Peyer's patch (tissue), 4 donors: ENCODE results near the gene SH3BGRL. TPM values are rescaled to one million over a fixed set of nuclear protein-coding genes. Genes with fewer than 3 reads are reported as not detected.
A peak's percentile ranks its signal among the peaks of the same experiment; 100 is the strongest.

Experiments used
- DNase-seq, 3 donors: peaks; one replicate each; pipeline ENCODE4 v3.0.0-alpha.2; 2017 to 2019
- H3K27ac ChIP-seq, 4 donors: fragments of 200-600 bp; sonication (generic); one replicate each; pipeline ENCODE4 v1.5.1; 2016 to 2019
- H3K27me3 ChIP-seq, 2 donors: fragments of 200-600 bp; sonication (generic); one replicate each; pipeline ENCODE4 v1.5.1; 2019
- H3K36me3 ChIP-seq, 3 donors: fragments of 200-600 bp; sonication (generic); one replicate each; pipeline ENCODE4 v1.5.1; 2016 to 2019
- H3K4me1 ChIP-seq, 4 donors: fragments of 200-600 bp; sonication (generic); one replicate each; pipeline ENCODE4 v1.5.1; 2016 to 2019
- H3K4me3 ChIP-seq, 4 donors: fragments of 200-600 bp; sonication (generic); 1 replicate in 3 of 4; 2 replicates in 1 of 4; pipeline ENCODE4 v1.5.1; 2016 to 2019; ENCODE audit warnings: mild to moderate bottlenecking in 1 of 4
- H3K9me3 ChIP-seq, 4 donors: fragments of 200-600 bp; sonication (generic); one replicate each; pipeline ENCODE4 v1.5.1; 2016 to 2019; ENCODE audit warnings: mild to moderate bottlenecking in 1 of 4
- POLR2A ChIP-seq, 2 donors: fragments of 450-650 bp; IDR thresholded peaks; one replicate each; pipeline ENCODE4 v1.5.1; 2017; ENCODE audit warnings: antibody characterized with exemption in 2 of 2, mild to moderate bottlenecking in 2 of 2, moderate library complexity in 2 of 2
- total RNA-seq, 4 donors: library from RNA; depleted of rRNA; stranded (reverse); fragments of >200 nt; gene quantifications; one replicate each; pipeline ENCODE4 v1.1.0, GENCODE V29; 2016
- TF ChIP-seq, protein P1 (sequence below), 6 experiments: fragments of 450-650 bp in 4 of 6; fragments of 200-600 bp in 2 of 6; sonication (generic) in 1 of 6; IDR thresholded peaks; one replicate each; pipeline ENCODE4 v1.5.1; 2017 to 2019; ENCODE audit warnings: antibody characterized with exemption in 6 of 6, mild to moderate bottlenecking in 3 of 6, moderate library complexity in 1 of 6

SH3BGRL gene
- total RNA-seq, 4 donors from 2014 or later: 44.9 to 139 (median 69.2) TPM

GRCh38 chrX:81259714-81260395 lies 58.0 kb downstream of the SH3BGRL start:
- no peaks in the 10 kb centered on the region for H3K36me3 ChIP-seq
- TF ChIP-seq, protein P1, sequence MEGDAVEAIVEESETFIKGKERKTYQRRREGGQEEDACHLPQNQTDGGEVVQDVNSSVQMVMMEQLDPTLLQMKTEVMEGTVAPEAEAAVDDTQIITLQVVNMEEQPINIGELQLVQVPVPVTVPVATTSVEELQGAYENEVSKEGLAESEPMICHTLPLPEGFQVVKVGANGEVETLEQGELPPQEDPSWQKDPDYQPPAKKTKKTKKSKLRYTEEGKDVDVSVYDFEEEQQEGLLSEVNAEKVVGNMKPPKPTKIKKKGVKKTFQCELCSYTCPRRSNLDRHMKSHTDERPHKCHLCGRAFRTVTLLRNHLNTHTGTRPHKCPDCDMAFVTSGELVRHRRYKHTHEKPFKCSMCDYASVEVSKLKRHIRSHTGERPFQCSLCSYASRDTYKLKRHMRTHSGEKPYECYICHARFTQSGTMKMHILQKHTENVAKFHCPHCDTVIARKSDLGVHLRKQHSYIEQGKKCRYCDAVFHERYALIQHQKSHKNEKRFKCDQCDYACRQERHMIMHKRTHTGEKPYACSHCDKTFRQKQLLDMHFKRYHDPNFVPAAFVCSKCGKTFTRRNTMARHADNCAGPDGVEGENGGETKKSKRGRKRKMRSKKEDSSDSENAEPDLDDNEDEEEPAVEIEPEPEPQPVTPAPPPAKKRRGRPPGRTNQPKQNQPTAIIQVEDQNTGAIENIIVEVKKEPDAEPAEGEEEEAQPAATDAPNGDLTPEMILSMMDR (IDR thresholded peaks at IDR 0.05): no peak
- TF ChIP-seq POLR2A (IDR thresholded peaks at IDR 0.05): no peak
- H3K27me3 ChIP-seq: no peaks in the 10 kb centered on the region
- DNase-seq: no peak
- H3K27ac ChIP-seq: peak overlapping the region in 2 of 4 donors; percentile 35 to 50
- H3K4me1 ChIP-seq: no peaks in the 10 kb centered on the region
- H3K4me3 ChIP-seq: no peak overlapping the region
- no peaks in the 10 kb centered on the region for H3K9me3 ChIP-seq

- no peak for DNase-seq
- Histone ChIP-seq H3K9me3 (no peaks in the 10 kb centered on the region), H3K27ac (no peak overlapping the region), H3K36me3 (no peaks in the 10 kb centered on the region), H3K4me1 (no peaks in the 10 kb centered on the region), H3K27me3 (no peaks in the 10 kb centered on the region), H3K4me3 (no peak overlapping the region)
- no peak for TF ChIP-seq POLR2A (IDR thresholded peaks at IDR 0.05)
- TF ChIP-seq, protein P1 (IDR thresholded peaks at IDR 0.05): no peak
These were observed 59.7 kb downstream of the SH3BGRL start for GRCh38 chrX:81261576-81261975.

DNA sequence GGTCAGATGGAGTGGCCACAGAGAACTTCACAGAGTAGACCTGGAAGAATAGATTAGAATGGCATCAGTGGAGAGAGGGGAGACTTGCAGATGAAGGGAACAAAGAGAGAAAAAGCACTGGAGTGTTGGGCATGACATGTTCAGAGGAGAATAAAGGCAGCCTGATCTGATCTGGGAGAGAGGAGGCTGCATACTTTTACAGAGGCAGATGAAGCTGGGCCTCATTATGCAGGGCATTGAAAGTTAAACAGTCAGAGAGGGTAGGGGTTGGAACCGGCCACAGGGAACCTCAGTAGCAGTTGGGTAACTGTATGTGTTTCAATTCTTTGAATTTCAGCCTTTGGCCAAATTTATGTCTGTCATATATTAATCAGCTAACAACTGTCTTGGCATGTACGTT lies 61.2 kb downstream of the SH3BGRL start:
- H3K36me3 ChIP-seq: no peaks in the 10 kb centered on the region
- no peaks in the 10 kb centered on the region for H3K9me3 ChIP-seq
- H3K4me3 ChIP-seq: no peak overlapping the region
- DNase-seq: no peak
- H3K27ac ChIP-seq: peak overlapping the region in 1 of 4 donors; percentile 21
- no peaks in the 10 kb centered on the region for H3K4me1 ChIP-seq
- no peak for TF ChIP-seq POLR2A (IDR thresholded peaks at IDR 0.05)
- TF ChIP-seq, protein P1 (IDR thresholded peaks at IDR 0.05): no peak
- no peaks in the 10 kb centered on the region for H3K27me3 ChIP-seq

GRCh38 chrX:81278616-81279015 lies 76.7 kb downstream of the SH3BGRL start:
- no peak for DNase-seq
- H3K36me3 ChIP-seq: peaks cover 0 to 14% (median 0%) of the 10 kb centered on the region in 3 donors
- no peaks in the 10 kb centered on the region for H3K9me3 ChIP-seq
- no peaks in the 10 kb centered on the region for H3K4me1 ChIP-seq
- TF ChIP-seq, protein P1 (IDR thresholded peaks at IDR 0.05): no peak
- TF ChIP-seq POLR2A (IDR thresholded peaks at IDR 0.05): no peak
- no peak overlapping the region for H3K4me3 ChIP-seq
- no peaks in the 10 kb centered on the region for H3K27me3 ChIP-seq
- no peak overlapping the region for H3K27ac ChIP-seq

- TF ChIP-seq, protein P1 (IDR thresholded peaks at IDR 0.05): no peak
- no peak for TF ChIP-seq POLR2A (IDR thresholded peaks at IDR 0.05)
- DNase-seq: no peak
- H3K27ac ChIP-seq: no peak overlapping the region
These were observed 78.2 kb downstream of the SH3BGRL start for GRCh38 chrX:81280148-81280547.

More at GRCh38 chrX:81280148-81280547, 78.2 kb downstream of the SH3BGRL start:
- H3K36me3 ChIP-seq: peaks cover 0 to 14% (median 0%) of the 10 kb centered on the region in 3 donors
- H3K4me1 ChIP-seq: no peaks in the 10 kb centered on the region
- H3K4me3 ChIP-seq: no peak overlapping the region
- H3K9me3 ChIP-seq: no peaks in the 10 kb centered on the region
- no peaks in the 10 kb centered on the region for H3K27me3 ChIP-seq
